Left kidney (tissue), 2 donors: ENCODE data around the gene ANKRD53. TPM values are rescaled to one million over a fixed set of nuclear protein-coding genes. Genes with fewer than 3 reads are reported as not detected.

Experiments
- DNase-seq: peaks from one replicate; pipeline ENCODE4 v3.0.0-alpha.2; 2013
- polyA plus RNA-seq: library from polyadenylated mRNA; unstranded; fragments of 120-200 nt; gene quantifications from one replicate; pipeline ENCODE4 v1.2.1, GENCODE V29; 2013; ENCODE audit not compliant: insufficient read length

ANKRD53 gene
- polyA plus RNA-seq, 1 donor: 0.90 TPM

DNA sequence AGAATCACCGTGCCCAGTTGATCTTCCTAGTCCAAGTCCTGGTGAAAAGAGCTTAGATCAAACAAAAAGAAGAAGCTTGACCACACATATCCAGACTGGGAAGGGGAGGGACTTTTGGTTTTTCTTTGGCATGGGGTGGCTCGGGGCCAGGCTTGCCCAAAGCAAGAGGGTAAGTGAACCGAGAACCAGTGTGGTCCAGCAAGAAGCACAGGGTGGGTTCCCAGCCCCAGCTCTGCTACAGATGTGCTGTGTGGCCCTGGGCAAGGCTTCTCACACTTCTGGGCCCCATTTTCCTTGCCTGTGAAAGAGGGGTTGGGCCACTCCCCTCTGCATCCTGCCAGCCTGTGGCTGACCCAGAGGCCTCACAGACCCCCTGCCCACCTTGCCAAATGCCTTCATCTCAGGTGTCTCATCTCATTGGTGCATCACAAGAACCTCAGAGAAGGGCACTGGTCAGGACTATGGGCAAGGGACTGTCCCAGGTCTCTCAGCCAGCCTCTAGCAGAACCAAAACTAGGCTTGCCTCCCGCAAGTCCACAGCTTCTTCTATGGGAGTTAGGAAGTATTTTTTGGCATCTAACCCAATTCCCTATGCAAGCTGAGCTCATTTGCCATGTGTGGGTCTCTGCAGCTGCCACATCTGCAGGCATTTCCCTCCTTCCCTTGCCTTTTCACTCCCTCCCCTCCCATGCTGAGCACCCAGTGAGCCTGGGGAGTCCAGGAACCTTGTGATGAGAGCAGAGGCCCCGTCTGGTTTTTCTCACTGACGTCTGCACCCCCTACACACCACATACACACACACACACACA, 35.8 kb upstream of the ANKRD53 start:
- DNase-seq: no peak

DNA sequence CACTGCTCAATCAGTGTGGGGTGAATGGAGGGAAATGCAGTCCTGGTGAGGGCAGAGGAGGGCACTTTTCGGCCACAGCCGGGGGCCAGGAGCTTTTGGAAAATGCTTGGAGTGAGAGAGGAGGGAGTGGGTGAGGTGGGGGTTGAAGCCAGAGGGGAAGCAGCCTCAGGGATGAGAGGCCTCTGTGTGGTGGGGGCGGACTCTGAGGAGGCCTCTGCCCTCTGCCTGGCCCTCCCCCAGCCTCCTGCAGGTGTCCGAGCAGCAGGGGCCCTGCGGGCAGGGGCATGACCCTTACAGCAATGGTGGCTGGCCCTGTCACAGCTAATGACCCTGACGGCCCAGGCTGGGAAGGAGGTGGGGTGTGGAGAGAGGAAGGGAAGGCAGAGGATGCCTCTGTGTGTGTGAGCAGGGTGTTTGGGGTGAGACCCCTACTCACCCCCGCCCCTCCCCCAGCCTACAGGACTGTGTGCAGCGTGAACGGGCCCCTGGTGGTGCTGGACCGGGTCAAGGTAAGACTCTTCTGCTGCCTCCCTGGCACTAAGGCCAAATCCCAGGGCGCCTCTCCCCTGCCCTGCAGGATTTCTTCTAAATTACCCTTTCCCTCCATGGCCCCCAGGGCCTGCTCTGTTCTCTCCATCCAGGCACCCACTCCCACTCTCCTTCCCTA, 35.1 kb upstream of the ANKRD53 start:
- DNase-seq: no peak

DNA sequence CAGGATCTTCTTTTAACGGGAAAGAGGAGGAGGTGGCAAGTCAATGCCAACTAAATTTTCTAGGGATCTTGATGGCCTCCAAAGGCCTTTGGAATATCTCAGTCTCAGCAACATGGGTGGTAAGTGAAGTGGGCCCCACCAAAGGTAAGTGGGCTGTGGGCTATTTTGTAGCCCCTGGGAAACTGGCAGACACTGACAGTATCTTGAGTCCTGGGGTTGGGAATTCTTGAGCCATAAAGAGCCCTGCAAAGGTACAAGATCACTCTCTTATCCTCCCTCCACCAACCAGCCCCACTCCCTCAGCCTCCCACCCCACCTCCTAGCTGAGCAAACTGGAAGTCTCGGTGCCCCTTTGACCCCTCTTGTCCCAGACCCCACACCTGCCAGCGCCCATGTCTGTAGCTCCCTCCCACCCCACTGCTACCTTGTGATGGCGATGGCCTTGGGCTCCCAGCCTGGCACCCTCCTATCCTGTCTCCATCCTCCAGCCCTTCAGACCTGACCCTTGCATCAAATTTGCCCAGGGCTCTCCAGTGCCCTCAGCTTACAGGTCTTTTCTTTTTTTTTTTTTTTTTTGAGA, 34.2 kb upstream of the ANKRD53 start:
- no peak for DNase-seq

DNA sequence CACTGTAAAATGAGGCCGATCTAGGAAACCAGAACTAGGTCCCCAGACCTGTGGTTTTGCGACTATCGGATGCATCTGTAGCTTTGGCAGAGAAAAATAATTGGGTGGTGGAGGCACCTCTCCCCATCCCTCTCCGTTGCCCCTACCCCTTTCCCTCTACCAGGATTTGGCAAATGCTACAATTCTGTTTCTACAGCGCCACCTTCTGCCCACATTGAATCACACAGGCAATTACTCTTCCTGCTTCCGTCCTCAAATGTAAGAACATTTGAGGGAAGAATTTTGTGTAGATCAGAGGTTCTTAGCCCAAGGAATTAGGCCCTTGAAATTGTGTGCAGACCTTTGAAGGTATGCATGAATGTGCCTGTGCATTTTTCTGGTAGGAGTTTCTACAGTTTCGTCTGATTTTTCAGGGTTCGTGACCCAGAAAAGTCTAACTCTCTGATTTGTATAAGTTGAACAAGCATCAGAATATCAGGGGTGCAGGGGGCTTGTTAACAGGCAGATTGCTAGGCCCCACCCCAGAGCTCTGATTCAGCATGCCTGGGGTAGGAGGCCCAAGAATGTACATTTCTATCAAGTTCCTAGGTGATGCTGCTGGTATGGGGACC, 31.5 kb upstream of the ANKRD53 start:
- peak; percentile 72 for DNase-seq

DNA sequence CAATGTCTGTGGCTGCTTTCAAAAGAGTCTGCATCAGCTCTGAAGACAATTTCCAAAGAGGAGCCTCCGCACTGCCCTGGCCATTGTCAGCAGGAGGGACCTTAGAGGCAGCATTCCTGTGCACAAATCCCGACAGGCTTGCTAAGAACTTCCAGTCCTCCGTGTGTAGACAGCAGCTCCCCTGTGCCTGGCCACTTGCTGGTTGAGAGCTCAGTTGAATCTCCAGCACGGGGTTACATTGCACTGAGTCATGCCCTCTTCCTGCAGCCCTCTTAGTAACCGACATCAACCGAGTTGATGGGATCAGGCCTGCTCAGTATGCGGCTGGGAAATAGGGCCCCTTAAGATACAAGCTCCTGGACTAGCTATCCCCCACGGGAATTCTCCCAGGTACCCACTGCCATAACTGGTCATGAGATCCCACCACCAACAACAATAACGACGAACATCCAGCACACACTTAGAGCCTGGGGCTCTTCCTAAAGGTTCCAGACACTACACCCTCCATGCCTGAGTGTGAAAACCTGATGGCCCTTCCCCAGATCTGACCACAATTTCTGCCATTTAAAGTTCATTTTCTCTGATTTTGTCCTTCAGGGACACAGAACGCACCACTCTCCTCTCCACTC, 30.8 kb upstream of the ANKRD53 start:
- no peak for DNase-seq

DNA sequence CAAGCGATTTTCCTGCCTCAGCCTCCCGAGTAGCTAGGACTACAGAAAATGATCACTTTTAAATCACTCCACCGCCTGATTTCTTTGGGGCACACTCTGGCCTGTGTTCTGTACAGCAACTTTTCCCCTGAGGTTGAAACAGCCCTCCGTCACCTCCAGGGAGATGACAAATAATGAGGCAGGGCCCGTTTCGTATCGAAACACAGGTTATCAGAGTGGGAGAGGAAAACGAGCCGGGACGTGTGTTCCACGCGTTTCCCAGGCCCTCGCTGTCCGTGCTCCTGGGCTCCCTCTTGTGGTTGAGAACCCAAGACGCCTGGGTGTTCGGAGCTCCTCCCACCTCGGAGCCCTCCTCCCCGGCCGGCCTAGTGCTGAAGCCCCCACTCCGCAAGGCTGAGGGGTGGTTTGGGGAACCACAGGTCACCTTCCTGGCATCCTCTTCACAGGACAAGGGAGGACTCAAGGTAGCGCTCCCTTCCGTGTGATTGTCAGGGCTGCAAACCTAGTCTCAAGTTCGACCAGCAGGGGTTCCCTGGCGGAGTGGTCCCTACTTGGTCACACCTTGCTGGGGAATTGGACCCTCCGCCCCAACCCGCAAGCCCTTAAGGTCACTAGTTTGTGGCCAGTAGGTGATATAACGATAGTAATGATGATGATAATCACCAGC, 30.0 kb upstream of the ANKRD53 start:
- DNase-seq: peak; percentile 76

DNA sequence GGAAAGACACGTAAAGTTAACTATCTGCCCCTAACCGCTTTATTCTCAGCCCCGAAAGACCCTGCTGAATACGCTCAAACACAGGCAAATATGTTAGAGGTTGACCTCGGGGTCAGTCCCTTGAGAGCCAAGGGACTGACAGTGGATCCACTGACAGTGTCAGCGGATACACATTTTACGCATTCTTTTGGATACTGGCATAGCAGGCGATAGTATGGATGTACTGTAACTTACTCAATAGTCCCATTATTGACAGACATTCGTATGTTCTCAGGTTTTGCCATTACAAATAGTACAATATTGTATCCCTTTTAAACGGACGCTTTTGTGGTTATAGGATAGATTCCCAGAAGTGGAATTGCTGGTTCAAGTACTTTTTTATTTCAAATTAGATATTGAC, 29.3 kb upstream of the ANKRD53 start:
- no peak for DNase-seq

DNA sequence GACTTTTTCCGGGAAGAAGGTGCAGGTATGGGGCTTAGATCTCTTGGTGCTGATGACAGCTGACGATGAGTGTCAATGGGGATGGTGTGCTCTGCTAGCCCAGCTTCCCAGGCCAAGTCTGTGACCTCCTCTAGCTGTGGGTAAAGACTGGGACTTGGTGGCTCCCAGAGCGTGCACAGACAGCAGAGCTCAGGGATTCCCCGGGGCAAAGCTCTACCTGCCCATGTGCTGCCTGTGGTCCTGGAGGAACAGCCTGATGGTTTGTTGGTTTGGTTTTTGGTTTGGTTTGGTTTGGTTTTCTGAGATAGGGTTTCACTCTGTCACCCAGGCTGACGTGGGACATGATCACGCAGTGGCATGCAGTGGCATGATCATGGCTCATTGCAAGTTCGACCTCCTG, 23.5 kb upstream of the ANKRD53 start:
- no peak for DNase-seq

DNA sequence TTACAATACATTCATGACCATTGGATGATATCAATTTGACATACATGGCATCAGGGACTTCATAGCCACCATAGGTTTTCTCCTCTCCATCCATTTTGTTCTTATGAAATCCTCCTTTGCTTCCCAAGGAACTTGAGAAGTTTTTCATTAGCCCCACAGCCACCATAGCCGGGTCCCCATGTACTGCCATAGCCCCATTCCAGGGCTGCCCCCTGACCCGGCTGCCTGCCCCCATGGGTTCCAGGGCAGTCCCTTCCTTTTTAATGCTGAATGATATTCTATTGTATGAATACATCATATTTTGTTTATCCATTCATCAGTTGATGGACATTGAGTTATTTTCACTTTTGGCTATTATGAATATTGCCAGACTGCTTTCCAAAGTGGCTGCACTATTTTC, 22.3 kb upstream of the ANKRD53 start:
- no peak for DNase-seq

DNA sequence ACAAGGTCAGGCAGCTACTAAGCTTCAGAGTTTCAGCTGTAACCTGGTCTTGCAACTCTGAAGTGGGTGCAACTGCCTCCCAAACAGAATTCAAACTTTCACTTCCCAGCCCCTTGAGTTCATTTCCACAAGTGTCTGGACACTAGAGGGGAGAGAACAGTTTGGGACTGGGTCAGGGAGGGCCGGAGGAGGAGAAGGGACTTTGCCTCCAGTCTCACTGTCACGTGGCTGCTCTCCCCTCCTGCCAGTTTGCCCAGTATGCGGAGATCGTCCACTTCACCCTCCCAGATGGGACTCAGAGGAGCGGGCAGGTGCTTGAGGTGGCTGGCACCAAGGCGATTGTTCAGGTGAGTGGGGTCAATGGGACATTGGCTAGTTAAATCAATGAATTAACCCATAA, 20.6 kb upstream of the ANKRD53 start:
- no peak for DNase-seq

DNA sequence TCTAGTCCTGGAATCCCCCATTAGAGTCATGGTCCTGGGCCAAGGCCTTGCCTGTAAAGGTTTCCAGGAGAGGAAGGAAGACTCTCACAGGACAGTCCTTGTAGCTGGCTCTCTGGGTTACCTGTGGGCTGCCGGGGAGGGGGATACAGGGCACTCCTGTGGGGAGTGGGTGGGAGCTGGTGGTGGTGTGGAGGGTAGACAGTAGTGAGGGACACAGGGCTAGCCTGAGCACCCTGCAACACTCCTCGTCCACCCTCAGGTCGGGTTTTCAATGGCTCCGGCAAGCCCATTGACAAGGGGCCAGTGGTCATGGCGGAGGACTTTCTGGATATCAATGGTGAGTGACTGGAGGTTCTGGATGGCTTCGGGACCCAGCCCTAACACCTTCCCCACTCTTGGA, 19.7 kb upstream of the ANKRD53 start:
- DNase-seq: no peak

DNA sequence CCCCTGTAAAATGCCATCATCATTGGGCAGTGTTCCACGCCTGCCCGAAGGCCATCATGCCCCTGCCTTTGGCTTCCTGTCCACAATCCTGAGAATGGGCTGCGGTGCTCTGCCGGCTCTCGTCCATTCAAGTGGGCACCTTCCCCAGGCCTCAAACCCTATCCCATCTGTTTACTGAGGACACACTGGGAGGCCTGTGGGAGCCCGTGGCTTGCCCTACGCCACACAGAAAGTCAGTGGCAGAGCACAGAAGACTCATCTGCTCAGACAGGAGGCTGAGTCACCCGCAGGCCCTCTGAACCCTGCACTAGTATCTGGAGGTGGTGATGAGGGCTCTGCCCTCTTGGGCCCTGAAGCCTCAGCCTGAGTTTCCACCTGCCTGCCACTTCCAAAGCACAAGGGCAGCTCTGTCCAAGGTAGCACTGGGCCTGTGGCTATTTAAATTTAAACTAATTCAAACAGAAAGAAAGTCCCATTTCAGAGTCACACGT, 19.1 kb upstream of the ANKRD53 start:
- no peak for DNase-seq

DNA sequence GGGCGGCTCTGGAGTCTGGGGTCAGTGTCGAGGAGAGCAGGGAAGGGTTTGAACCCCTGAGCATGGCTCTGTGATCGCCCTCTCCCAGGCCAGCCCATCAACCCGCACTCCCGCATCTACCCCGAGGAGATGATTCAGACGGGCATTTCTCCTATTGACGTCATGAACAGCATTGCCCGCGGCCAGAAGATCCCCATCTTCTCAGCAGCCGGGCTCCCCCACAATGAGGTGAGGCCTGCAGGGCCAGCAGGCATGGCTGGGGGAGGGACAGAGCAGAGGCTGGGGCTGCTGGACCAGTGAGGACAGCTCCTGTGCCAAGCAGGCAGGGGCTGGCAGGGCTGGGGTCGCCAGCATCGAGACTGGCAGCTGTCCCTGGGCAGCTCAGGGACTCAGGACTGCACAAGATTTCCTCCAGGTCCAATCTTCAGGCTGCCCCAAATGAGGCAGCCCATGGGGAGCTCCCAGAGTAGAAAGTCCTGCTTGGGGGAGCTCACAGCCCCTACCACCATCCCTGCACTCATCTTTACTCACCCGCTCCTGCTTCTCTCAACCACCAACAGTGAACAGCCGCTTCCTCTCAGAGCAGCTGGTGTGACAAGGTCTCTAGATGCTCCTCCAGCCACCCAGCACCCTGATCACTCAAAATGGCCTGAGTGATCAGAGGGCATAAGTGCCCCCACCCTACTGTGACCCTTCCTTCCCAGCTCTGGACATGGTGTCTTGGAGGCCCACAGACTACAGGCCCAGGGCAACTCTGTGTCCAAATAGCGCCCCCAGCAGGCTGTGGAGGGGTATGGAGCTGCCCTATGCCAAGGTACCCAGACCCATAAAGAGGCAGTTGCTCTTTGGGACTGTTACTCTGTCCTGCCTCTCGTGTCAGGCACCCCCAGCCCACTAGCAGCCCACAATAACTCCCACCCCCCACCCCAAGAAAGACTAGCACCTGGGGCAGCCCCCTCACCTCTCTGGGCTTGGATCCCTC, 18.3 kb upstream of the ANKRD53 start:
- DNase-seq: no peak

DNA sequence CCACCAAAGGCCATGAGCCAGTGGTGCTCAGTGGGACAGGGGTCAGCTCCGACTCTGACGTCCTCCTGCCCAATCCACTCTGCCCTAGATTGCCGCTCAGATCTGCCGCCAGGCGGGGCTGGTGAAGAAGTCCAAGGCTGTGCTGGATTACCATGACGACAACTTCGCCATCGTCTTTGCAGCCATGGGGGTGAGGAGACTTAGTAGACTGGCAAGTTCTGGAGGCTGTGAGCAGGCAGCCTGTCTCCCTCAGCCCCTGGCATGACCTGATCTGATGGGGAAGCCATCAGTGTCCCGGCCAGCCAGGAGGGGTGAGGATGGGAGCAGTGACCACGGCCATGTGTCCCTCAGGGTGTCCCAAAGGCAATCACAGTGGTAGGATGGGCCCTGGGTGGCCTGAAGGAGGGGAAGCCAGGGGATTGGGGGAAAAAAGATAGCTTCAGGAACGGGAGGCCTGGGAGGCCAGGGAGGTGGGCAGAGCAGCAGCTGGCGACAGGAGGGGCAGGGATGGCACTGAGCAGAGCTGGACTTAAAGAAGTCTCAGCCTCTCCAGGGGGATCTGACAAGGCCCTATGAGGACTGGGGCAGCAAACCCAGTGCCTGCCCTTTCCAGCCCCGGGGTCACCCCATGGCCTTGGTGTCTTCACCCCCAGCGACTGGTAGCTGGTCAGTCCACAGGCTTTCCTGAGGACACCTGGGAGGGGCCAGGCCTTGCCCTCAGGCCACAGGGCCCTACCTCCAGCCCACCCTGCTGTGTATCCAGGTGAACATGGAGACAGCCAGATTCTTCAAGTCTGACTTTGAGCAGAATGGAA, 17.4 kb upstream of the ANKRD53 start:
- no peak for DNase-seq

DNA sequence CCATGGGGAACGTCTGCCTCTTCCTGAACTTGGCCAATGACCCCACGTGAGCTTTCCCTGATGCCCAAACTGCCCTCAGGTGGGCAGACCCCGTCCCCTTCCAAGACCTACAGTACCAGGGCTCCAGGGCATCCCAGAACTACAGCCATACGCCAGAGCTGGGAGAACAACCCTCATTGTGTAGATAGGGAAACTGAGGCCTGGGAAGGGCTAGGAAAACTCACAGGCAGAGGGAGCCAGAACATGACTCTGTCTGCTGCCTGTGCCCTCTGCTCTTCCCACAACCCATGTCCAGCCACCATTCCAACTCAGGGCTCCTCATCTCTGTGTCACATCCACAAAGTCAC, 16.8 kb upstream of the ANKRD53 start:
- DNase-seq: no peak

DNA sequence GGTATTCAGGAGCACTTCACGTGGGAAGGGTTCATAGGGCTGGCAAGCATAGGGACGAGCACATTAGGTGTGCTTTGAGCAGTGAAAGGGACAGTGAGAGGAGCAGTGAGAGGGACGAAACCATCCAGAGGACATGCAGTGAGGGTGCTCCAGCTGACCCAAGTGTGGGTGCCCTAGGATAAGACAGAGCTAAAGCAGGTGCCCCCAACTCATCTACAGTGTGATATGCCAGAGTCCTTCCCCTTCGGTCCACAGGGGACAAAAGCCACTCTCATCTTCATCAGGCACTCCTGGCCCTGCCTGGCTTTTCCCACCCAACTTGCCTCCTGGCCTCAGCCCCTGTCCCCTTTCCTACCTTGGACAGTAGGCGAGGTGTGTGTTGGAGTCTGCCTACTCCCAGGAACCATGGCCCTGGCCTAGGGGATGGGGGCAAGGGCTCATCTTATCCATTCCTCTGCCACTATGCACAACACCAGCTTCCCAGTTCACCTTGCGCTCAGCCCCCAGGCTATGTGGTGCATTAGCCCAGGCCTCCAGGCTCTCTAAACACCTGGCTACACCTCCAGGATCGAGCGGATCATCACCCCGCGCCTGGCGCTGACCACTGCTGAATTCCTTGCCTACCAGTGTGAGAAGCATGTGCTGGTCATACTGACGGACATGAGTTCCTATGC, 16.1 kb upstream of the ANKRD53 start:
- DNase-seq: no peak

DNA sequence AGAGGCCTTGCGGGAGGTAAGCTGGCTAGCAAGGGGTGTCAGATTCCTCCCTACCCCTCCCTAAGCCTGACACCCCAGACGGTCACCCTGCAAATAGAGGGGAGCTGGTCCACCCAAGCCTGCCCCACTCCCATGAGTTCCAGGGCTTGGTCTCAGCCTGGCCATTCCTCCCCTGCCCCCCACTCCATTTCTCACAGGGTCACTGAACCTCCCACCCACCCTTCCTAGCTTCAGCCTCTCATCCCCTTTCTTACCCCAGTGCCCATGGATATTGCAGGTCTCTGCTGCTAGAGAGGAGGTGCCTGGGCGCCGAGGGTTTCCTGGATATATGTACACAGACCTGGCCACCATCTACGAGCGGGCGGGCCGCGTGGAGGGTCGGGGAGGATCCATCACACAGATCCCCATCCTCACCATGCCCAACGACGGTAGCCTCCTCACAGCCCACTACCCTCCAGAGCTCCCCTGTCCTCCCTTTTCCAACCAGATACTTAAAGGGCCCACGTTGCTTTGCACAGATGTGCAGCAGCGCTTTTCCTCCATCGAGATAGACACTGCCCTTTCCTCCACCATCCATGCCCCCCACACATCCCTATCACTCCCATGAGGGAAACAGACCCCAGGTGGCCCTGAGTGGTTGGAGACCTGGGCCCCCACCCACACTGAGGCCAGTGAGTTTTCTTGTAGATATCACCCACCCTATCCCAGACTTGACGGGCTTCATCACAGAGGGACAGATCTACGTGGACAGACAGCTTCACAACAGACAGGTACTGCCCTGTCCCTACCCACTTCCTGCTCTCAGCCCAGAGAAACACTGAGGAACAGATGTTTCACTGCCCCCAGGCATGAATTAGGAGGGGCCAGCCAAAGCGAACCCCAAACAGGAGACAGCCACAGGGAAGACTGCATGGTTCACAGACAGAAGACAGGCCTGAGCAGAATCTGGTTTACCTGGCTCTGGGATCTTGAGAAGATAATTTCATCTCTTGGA, 15.2 kb upstream of the ANKRD53 start:
- DNase-seq: no peak

DNA sequence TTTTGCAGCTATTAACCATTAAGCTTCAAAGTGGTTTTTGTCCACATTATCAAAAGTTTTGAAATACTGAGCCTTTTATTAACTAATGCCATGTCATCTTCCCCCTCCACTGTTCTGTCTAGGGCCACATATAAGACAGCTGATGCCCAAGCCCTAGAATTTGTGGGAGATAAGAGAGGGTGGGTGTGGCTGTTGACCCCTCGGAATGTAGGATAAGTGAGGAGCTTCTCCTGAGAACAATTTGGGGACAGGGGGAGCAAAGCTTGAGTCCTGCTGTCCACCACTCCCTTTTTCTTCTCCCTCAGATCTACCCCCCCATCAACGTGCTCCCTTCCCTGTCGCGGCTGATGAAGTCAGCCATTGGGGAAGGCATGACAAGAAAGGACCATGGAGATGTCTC, 14.3 kb upstream of the ANKRD53 start:
- no peak for DNase-seq
